KOPT-K1 (cell line): ENCODE measurements around the gene CYP4F12.
"Not testable (repeated sequence)": the region's sequence is repeated elsewhere in the genome, so short reads cannot be mapped to it uniquely, and the experiment has no call there.

Experiments
- H3K27ac ChIP-seq: fragments of 200-600 bp; sonication (generic); 2 replicates; pipeline ENCODE4 v1.5.1; 2016; ENCODE audit warnings: antibody characterized with exemption, mild to moderate bottlenecking, low read depth, low read length; ENCODE audit not compliant: poor library complexity, severe bottlenecking
- H3K36me3 ChIP-seq: fragments of 200-600 bp; sonication (generic); 2 replicates; pipeline ENCODE4 v1.5.1; 2017; ENCODE audit warnings: antibody characterized with exemption, mild to moderate bottlenecking, low read length, moderate library complexity; ENCODE audit not compliant: insufficient read depth
- H3K9me3 ChIP-seq: fragments of 200-600 bp; sonication (generic); 2 replicates; pipeline ENCODE4 v1.5.1; 2017; ENCODE audit warnings: antibody characterized with exemption, low read length, mild to moderate bottlenecking; ENCODE audit not compliant: insufficient read depth, poor library complexity, severe bottlenecking

Gene CYP4F12

DNA sequence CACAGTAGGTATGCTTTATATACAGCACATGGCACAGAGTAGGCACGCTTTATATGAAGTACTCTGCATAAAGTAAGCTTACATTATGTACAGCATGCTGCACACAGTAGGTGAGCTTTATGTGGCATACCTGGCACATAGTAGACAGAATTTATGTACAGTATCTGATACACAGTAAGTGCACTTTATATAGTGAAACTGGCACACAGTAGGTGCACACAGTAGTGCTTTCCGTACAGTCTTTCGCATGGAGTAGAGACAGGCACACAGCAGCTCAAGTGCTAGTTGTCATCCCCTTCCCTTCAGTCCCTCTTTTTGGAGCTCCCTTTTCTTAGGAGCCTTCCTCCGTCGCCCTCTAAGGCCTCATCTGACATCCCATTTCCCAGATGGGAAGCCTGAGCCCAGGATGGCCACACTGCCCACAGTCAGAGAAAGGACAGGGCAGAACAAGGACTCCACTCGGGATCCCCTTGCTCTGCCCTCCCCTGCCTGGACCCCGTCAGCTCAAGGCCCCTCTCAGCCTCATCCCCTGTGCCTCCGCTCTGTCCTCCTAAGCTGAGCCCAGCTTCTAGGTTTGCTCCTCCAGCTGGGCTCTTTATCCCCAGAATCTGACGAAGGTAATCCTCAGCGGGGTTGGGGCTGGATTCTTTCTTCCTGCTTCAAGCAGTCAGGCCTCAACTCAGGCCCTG is 852 bp upstream of the CYP4F12 start:
- no peaks in the 10 kb centered on the region for H3K9me3 ChIP-seq
- no peak overlapping the region for H3K27ac ChIP-seq
- H3K36me3 ChIP-seq: no peaks in the 10 kb centered on the region

DNA sequence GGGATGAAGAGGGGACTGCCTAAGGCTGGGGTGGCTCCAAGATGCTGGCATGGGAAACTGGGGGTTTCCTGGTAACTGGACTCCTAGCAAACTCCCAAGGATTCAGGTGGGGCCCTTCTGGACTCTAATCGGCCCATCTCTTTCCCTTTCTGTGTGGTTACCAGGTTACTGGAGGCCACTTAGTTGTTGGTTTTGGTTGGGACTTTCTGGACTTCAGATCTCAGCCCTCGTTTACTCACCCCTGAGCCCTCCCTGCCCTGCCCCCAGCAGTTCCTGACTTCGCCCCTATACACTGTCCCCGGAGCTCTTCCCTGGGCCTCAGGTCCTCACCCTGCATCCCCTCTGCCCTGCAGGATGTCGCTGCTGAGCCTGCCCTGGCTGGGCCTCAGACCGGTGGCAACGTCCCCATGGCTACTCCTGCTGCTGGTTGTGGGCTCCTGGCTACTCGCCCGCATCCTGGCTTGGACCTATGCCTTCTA is 328 bp downstream of the CYP4F12 start:
- H3K36me3 ChIP-seq: no peaks in the 10 kb centered on the region
- H3K27ac ChIP-seq: no peak overlapping the region
- no peaks in the 10 kb centered on the region for H3K9me3 ChIP-seq

DNA sequence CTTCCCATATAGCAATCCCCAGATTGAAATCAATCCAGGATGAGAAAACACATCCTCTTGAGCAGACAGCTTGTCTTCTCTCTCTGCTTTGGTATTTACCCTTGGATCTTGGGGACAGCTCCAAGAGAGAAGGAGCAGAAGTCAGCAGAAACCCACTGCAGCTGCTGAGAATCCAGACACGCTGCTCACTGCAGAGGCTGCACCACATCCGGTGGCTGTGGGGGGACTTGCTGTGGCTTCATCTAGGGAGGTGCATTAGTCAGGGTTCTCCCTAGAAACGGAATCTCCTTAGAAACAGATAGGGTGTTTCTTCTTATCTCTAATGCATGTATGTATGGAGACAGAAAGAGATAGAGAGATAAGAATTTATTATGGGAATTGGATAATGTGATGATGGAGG is 2.7 kb downstream of the CYP4F12 start:
- Histone ChIP-seq H3K36me3 (no peaks in the 10 kb centered on the region), H3K9me3 (no peaks in the 10 kb centered on the region), H3K27ac (no peak overlapping the region)

DNA sequence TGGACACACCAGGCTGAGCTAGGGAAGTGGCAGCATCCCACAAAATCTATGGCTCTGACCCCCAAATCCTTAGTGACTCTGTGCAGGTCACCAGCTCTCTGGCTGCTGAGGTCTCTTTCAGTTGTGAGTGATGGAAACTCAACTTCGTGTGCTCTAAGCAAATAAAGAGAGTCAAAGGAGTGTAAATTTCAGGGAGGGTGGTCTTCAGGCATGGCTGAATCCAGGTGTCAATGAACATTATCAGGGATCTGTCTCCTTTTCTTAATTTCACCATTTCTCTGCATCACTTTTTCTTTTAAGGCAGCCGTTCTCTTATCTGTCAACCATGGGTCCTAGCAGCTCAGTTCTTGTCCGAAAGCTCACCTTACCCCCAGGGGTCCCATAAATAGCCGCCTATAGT is 6.2 kb downstream of the CYP4F12 start:
- H3K27ac ChIP-seq: no peak overlapping the region
- no peaks in the 10 kb centered on the region for H3K9me3 ChIP-seq
- no peaks in the 10 kb centered on the region for H3K36me3 ChIP-seq

DNA sequence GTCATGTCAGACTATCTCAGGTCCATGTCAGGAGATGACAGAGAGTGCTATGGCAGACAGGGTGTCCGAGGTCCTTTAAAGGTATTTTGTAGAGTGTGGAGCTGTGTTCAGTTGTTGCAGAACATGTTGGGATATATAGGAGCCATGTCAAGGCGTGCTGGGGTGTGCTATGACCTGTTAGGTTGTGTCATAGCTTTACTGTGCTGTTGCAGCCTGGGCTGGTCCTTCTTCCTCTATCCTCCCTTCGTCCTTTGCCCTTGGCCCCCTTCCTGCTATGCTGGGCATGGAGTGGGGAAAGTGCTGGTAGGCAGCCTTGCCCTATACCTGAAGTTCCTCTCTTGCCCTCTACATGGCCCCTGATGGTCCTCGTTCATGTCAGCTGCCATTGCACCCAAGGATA is 7.0 kb downstream of the CYP4F12 start:
- not testable (repeated sequence) for H3K9me3 ChIP-seq, H3K36me3 ChIP-seq, H3K27ac ChIP-seq

DNA sequence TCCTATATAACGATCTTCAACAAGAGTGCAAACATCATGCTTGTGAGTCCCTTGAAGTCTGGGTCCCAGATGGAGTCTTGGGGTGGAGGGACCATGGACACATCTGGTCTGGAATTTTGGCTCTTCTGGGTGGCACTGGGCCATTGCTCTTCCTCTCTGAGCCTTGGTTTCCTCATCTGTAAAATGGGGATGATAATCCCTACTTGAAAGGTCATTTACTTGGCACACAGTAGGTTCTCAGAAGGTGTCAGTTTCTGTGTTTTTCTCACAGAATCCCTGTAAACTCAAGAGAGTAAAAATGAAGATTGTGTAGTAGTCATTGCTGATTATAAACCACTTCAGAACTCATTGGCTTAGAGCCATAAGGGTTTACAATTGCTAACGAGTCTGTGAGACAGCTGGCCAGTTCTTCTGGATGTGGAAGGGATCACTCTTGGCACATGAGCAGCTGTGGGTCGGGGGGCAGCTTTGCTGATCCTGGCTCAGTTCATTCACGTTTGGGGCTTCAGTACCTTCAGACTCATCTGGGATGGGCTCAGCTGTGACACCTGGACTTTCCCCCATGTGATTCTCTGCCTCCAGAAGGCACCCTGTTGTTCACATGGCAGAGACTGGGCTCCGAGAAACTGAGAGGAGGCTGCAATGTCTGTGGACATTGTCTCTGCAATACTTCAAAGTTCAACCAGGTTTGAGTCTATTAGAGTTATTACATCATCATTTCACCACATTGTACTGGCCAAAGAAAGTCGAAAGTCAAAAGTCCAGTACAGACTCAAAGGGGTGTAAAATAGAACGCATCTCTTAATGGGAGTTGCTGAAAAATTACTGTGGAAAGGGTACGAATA is 7.8 kb downstream of the CYP4F12 start:
- Histone ChIP-seq H3K27ac (no peak overlapping the region), H3K9me3 (no peaks in the 10 kb centered on the region), H3K36me3 (no peaks in the 10 kb centered on the region)

DNA sequence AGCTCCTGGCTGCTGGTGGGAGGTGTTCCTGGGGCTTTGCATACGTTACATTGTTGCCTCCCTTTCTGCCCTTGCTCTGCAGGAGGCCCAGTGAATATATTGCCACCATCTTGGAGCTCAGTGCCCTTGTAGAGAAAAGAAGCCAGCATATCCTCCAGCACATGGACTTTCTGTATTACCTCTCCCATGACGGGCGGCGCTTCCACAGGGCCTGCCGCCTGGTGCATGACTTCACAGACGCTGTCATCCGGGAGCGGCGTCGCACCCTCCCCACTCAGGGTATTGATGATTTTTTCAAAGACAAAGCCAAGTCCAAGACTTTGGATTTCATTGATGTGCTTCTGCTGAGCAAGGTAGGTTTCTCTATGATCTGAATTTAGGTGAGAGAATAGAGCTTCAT is 10.5 kb downstream of the CYP4F12 start:
- Histone ChIP-seq H3K9me3 (peaks cover 5% of the 10 kb centered on the region), H3K36me3 (no peaks in the 10 kb centered on the region), H3K27ac (no peak overlapping the region)

DNA sequence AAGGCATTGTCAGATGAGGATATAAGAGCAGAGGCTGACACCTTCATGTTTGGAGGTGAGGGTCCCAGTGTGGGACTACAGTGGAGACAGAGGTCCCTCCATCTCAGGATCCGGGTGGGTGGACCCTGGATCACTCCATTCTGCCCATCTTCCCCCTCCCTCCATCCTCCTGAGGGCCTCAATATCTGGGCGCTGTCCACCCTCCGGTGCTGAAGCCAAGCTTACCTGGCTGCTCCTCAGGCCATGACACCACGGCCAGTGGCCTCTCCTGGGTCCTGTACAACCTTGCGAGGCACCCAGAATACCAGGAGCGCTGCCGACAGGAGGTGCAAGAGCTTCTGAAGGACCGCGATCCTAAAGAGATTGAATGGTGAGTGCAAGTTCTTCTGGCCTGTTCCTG is 11.9 kb downstream of the CYP4F12 start:
- H3K9me3 ChIP-seq: peaks cover 11% of the 10 kb centered on the region
- no peaks in the 10 kb centered on the region for H3K36me3 ChIP-seq
- no peak overlapping the region for H3K27ac ChIP-seq

DNA sequence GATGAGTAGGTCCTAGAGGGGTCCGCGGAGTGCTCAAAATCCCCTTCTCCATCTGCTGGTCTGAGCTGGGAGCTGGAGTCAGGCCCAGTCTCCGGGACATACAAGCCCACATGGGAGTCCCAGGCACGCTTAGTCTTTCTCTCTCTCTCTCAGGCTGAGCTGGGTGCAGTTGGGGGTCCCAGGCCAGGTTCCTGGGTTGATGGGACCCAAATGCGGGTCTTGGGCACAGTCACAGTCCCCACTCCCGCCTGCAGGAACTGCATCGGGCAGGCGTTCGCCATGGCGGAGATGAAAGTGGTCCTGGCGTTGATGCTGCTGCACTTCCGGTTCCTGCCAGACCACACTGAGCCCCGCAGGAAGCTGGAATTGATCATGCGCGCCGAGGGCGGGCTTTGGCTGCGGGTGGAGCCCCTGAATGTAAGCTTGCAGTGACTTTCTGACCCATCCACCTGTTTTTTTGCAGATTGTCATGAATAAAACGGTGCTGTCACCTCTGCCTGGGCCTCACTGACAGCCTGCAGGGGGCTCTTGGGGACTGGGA is 23.8 kb downstream of the CYP4F12 start:
- H3K27ac ChIP-seq: no peak overlapping the region
- peaks cover 4% of the 10 kb centered on the region for H3K9me3 ChIP-seq
- H3K36me3 ChIP-seq: no peaks in the 10 kb centered on the region

DNA sequence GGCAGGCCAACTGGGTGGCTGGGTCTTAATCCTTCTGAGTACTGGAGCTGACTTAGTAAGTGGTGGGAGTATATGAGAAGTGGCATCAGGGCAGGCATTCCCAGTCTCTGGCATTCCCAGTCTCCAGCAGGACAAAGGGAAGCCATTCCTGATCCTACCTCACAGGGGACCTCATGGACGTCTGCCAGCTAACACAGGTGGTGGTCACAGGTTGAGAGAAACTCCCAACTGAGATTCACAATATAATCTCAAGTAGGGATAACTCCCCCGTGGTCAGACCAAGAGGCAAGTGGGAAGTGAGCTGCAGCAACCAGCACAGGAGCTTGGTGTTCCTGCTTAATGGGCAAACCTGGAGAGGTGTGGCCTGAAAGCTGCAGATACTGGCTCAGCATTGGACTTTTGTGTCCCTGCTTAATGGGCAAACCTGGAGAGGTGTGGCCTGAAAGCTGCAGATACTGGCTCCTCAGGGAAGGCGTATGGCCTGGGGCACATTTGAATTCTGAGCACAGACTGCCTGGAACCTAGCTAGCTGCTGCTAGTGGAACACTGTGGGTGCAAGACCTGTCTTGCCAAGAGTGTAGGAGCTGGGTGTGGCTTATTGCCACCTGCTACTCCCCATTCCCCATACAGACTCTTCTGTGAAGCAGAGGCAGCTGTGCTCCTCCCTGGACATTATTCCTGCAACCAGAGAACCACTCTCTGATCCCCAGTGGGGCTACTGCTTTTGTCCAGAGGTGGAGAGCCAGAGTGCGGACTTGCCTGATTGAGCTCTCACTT is 29.1 kb downstream of the CYP4F12 start:
- Histone ChIP-seq H3K9me3 (no peaks in the 10 kb centered on the region), H3K27ac (no peak overlapping the region)

DNA sequence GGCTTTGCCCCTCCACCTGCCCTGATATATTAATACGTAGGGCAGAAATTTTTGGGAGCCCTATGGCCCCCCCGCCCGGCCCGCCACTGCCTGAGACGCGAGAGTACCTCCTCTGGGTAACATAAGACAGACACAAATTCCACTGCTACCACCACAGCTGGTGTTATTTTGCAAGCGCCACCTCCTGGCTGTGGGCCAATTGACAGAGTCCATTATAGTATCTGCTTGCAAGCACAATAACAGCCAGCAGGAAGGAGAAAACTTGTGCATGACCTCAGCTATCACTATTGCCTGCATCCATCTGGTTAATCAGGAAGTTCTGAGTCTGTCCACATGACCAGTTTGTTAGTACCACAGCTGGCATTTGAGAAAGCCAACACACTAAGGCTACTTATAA is 29.6 kb downstream of the CYP4F12 start:
- no peak overlapping the region for H3K27ac ChIP-seq
- H3K9me3 ChIP-seq: no peaks in the 10 kb centered on the region
- no peaks in the 10 kb centered on the region for H3K36me3 ChIP-seq

More for the DNA sequence above, 29.1 kb downstream of the CYP4F12 start:
- H3K36me3 ChIP-seq: no peaks in the 10 kb centered on the region

DNA sequence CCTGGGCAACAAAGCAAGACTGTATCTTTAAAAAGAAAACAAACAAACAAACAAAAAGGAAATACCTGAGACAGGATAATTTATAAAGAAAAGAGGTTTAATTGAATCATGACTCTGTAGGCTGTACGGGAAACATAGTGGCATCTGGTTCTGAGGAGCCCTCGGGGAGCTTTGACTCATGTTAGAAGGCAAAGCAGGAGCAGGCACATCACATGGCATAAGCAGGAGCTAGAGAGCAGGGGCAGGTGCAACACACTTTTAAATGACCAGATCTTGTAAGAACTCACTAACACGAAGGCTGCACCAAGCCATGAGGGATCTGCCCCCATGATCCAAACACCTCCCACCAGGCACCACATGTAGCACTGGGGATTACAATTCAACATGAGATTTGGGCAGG is 41.8 kb downstream of the CYP4F12 start:
- Histone ChIP-seq H3K9me3 (peaks cover 9% of the 10 kb centered on the region), H3K36me3 (no peaks in the 10 kb centered on the region), H3K27ac (no peak overlapping the region)

DNA sequence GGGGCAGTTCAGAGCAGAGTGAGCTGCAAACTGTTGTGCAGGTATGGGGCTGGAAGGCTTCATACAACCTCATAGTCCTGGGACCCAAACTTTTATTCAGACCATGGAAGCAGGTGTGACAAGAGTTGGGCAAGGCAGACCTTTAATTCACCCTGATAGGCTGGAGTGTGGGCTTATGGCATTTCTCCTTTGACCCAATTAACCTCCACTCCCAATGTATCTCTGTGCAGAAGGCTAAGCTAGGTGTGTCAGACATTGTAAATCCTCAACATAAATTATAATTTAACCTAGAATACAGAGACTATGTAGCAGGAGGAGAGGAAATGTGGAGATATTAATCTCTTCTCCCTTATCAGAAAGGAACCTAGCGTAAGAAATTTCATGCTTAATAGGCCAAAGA is 42.8 kb downstream of the CYP4F12 start:
- H3K9me3 ChIP-seq: peaks cover 9% of the 10 kb centered on the region
- H3K36me3 ChIP-seq: no peaks in the 10 kb centered on the region
- H3K27ac ChIP-seq: no peak overlapping the region

DNA sequence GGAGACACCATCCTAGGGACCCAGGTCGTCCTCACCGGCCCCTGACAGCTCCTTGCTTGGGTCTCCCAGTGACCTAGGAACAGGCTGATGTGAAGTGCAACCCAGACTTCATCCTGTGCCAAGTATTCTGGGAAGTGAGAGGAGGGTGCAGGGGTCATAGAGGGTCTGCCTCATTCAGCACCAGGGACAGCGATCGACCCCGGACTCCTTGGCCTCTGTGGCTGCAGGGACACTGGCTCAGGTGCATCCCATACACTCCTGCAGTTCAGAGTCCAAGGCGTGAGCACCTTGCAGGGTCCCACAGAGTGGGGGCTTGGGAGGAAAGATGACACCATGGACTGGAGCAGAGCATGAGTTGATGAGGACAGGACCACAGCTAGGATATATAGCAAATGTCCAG is 44.9 kb downstream of the CYP4F12 start:
- Histone ChIP-seq H3K9me3 (no peaks in the 10 kb centered on the region), H3K36me3 (no peaks in the 10 kb centered on the region), H3K27ac (no peak overlapping the region)

DNA sequence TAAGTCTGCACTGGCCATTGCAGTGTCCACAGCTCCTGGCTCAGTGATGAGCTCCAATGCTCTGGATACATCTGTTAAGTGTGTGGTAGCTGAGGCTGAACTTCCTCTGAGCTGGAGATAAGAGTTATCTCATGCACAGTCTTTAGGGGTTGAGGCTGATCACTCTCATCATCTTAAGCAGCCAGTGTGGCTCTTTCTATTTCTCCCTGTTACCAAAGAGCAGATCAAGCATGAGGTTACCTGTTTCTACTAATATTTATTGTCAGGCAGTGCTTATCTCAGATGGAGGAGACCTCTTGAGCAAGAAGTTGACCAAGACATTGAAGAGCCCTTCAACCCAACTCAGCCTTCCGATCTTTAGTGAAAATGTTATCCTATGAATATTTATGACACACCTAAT is 48.4 kb downstream of the CYP4F12 start:
- Histone ChIP-seq H3K36me3 (no peaks in the 10 kb centered on the region), H3K27ac (no peak overlapping the region), H3K9me3 (no peaks in the 10 kb centered on the region)
